PFSK-1 (cell line): ENCODE results near the gene MAGI1.

ENCODE experiments used
- FOXP2 ChIP-seq: optimal IDR thresholded peaks from 2 replicates; pipeline ENCODE3; 2011; ENCODE audit warnings: borderline replicate concordance, control low read depth, inconsistent platforms; ENCODE audit not compliant: insufficient read depth; ENCODE audit errors: extremely low read length, extremely low read depth
- REST ChIP-seq, 2 experiments: IDR thresholded peaks; 2 replicates each; pipeline versions ENCODE4 v1.6.1 to v1.8.0; 2011 to 2012; ENCODE audit warnings: low read depth in 2 of 2, low read length in 2 of 2, control low read depth in 1 of 2, inconsistent platforms in 1 of 2, mild to moderate bottlenecking in 1 of 2, moderate library complexity in 1 of 2; ENCODE audit not compliant: insufficient read depth in 1 of 2
- SIN3A ChIP-seq: IDR thresholded peaks from 2 replicates; pipeline ENCODE4 v1.6.1; 2012; ENCODE audit warnings: mild to moderate bottlenecking, low read length, moderate library complexity, borderline replicate concordance; ENCODE audit not compliant: insufficient read depth
- TAF1 ChIP-seq: IDR thresholded peaks from 2 replicates; pipeline ENCODE4 v1.6.1; 2012; ENCODE audit warnings: low read length, control low read depth, borderline replicate concordance; ENCODE audit not compliant: insufficient read depth

GRCh38 chr3:65781594-65781993 lies 257.1 kb downstream of the MAGI1 start:
- TF ChIP-seq FOXP2: no peak
- TF ChIP-seq SIN3A: no peak
- no peak for TF ChIP-seq TAF1
- TF ChIP-seq REST (IDR thresholded peaks at IDR 0.05; ENCODE audit: insufficient read depth in 1 of 2, low read depth in 2 of 2, low read length in 2 of 2): no peak
